CD4-positive, alpha-beta T cell (primary cell): ENCODE results near the gene C10orf71. TPM values are rescaled to one million over a fixed set of nuclear protein-coding genes. Genes with fewer than 3 reads are reported as not detected.
A peak's percentile ranks its signal among the peaks of the same experiment; 100 is the strongest.

Source experiments
- ATAC-seq: fragments of 200-7000 bp; cut with Tn5 transposase; one replicate; pipeline ENCODE4 v1.10.0; 2022; ENCODE audit warnings: mild to moderate bottlenecking; ENCODE audit not compliant: poor library complexity
- CTCF ChIA-PET: fragments of 350-600 bp; sonication (Branson Sonifier 250); formaldehyde crosslinking; loops from one replicate; lab custom pipeline; 2021; ENCODE audit warnings: antibody characterized with exemption, inconsistent platforms; lab: Charles Lee
- POLR2A ChIA-PET: fragments of 350-600 bp; sonication (Branson Sonifier 250); formaldehyde crosslinking; loops from one replicate; lab custom pipeline; 2021; ENCODE audit warnings: antibody characterized with exemption, inconsistent platforms; lab: Charles Lee
- DNase-seq, 14 experiments: peaks; one replicate each; pipeline ENCODE4 v3.0.0-alpha.2; 2013 to 2020; ENCODE audit warnings: mixed read lengths in 2 of 14
- H3K27ac ChIP-seq, 2 donors: one replicate each; pipeline versions ENCODE4 v1.5.1 to v1.7.0; 2013; ENCODE audit warnings: low read length in 2 of 2, low read depth in 1 of 2, mild to moderate bottlenecking in 1 of 2
- H3K27me3 ChIP-seq, 2 experiments: 1 replicate in 1 of 2; 2 replicates in 1 of 2; pipeline versions ENCODE4 v1.6.1 to v1.7.0; 2013; ENCODE audit warnings: low read length in 2 of 2, control low read depth in 1 of 2, mild to moderate bottlenecking in 1 of 2, moderate library complexity in 1 of 2; ENCODE audit not compliant: insufficient read depth in 2 of 2, control insufficient read depth in 1 of 2
- H3K36me3 ChIP-seq: one replicate; pipeline ENCODE4 v1.6.1; 2013; ENCODE audit warnings: low read length, control low read depth; ENCODE audit not compliant: insufficient read depth
- H3K4me1 ChIP-seq: one replicate; pipeline ENCODE4 v1.6.1; 2013; ENCODE audit warnings: low read length, control low read depth; ENCODE audit not compliant: insufficient read depth
- H3K4me3 ChIP-seq: one replicate; pipeline ENCODE4 v1.5.1; 2013; ENCODE audit warnings: mild to moderate bottlenecking, low read length, moderate library complexity
- H3K9me3 ChIP-seq, 2 experiments: 1 replicate in 1 of 2; 2 replicates in 1 of 2; pipeline versions ENCODE4 v1.6.1 to v1.7.0; 2013; ENCODE audit warnings: low read length in 2 of 2, mild to moderate bottlenecking in 2 of 2, control low read depth in 1 of 2, moderate library complexity in 1 of 2; ENCODE audit not compliant: control insufficient read depth in 1 of 2, insufficient read depth in 1 of 2
- H3K27ac Mint-ChIP-seq: one replicate; pipeline ENCODE4 v1.8.0; 2020; ENCODE audit warnings: mixed read lengths
- H3K27me3 Mint-ChIP-seq: one replicate; pipeline ENCODE4 v1.8.0; 2021; ENCODE audit warnings: mixed read lengths
- H3K36me3 Mint-ChIP-seq: one replicate; pipeline ENCODE4 v1.8.0; 2021; ENCODE audit warnings: low read depth, mixed read lengths
- H3K4me1 Mint-ChIP-seq: one replicate; pipeline ENCODE4 v1.8.0; 2021; ENCODE audit warnings: low read depth, mixed read lengths
- H3K4me3 Mint-ChIP-seq: one replicate; pipeline ENCODE4 v1.8.0; 2020; ENCODE audit warnings: mild to moderate bottlenecking, mixed read lengths
- H3K9me3 Mint-ChIP-seq: one replicate; pipeline ENCODE4 v1.8.0; 2020; ENCODE audit warnings: mixed read lengths
- intact Hi-C, 2 experiments: fragments of 100-400 bp; cut with DNase I in 1 of 2; cut with micrococcal nuclease in 1 of 2; formaldehyde crosslinking; loops; one replicate each; pipeline versions ENCODE4 v1.15.1 to v1.9.0; 2023 to 2025; cut with DNase I, micrococcal nuclease
- total RNA-seq, 174 experiments: library from RNA in 2 of 174; stranded (reverse) in 2 of 174; gene quantifications; one replicate each; pipeline ENCODE4 v1.2.3 and lab custom pipeline; 2021 to 2026
- TF ChIP-seq, protein P1 (sequence below): fragments of 200-600 bp; IDR thresholded peaks from one replicate; pipeline ENCODE4 v1.8.0; 2022; ENCODE audit warnings: antibody characterized with exemption, mild to moderate bottlenecking

Gene C10orf71
- total RNA-seq, 2 experiments from 2014 or later: not detected

DNA sequence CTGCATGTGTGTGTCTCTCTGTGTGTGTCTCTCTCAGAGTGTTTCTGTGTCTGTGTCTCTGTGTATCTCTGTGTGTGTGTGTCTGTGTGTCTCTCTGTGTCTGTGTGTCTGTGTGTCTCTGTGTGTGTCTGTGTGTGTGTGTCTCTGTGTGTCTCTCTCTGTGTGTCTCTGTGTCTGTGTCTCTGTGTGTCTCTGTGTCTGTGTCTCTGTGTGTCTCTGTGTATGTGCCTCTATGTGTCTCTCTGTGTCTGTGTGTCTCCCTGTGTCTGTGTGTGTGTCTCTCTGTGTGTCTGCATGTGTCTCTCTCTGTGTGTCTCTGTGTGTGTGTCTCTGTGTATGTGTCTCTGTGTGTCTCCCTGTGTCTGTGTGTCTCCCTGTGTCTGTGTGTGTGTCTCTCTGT is 44.8 kb upstream of the C10orf71 start:
- no peaks in the 10 kb centered on the region for H3K4me1 Mint-ChIP-seq
- ATAC-seq: no peak
- Histone ChIP-seq H3K9me3 (peaks cover 0 to 6% of the 10 kb centered on the region in 2 experiments), H3K4me3 (no peak overlapping the region), H3K27me3 (peaks cover 0 to 4% of the 10 kb centered on the region in 2 experiments), H3K4me1 (peaks cover 15% of the 10 kb centered on the region), H3K27ac (no peak overlapping the region), H3K36me3 (no peaks in the 10 kb centered on the region)
- no peaks in the 10 kb centered on the region for H3K27me3 Mint-ChIP-seq
- ChIA-PET POLR2A (no interaction called here), CTCF (no interaction called here)
- intact Hi-C loops: no loop called here
- H3K9me3 Mint-ChIP-seq: no peaks in the 10 kb centered on the region
- H3K27ac Mint-ChIP-seq: no peak overlapping the region
- no peak for DNase-seq
- no peak overlapping the region for H3K4me3 Mint-ChIP-seq
- no peaks in the 10 kb centered on the region for H3K36me3 Mint-ChIP-seq
- TF ChIP-seq, protein P1, sequence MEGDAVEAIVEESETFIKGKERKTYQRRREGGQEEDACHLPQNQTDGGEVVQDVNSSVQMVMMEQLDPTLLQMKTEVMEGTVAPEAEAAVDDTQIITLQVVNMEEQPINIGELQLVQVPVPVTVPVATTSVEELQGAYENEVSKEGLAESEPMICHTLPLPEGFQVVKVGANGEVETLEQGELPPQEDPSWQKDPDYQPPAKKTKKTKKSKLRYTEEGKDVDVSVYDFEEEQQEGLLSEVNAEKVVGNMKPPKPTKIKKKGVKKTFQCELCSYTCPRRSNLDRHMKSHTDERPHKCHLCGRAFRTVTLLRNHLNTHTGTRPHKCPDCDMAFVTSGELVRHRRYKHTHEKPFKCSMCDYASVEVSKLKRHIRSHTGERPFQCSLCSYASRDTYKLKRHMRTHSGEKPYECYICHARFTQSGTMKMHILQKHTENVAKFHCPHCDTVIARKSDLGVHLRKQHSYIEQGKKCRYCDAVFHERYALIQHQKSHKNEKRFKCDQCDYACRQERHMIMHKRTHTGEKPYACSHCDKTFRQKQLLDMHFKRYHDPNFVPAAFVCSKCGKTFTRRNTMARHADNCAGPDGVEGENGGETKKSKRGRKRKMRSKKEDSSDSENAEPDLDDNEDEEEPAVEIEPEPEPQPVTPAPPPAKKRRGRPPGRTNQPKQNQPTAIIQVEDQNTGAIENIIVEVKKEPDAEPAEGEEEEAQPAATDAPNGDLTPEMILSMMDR: no peak

DNA sequence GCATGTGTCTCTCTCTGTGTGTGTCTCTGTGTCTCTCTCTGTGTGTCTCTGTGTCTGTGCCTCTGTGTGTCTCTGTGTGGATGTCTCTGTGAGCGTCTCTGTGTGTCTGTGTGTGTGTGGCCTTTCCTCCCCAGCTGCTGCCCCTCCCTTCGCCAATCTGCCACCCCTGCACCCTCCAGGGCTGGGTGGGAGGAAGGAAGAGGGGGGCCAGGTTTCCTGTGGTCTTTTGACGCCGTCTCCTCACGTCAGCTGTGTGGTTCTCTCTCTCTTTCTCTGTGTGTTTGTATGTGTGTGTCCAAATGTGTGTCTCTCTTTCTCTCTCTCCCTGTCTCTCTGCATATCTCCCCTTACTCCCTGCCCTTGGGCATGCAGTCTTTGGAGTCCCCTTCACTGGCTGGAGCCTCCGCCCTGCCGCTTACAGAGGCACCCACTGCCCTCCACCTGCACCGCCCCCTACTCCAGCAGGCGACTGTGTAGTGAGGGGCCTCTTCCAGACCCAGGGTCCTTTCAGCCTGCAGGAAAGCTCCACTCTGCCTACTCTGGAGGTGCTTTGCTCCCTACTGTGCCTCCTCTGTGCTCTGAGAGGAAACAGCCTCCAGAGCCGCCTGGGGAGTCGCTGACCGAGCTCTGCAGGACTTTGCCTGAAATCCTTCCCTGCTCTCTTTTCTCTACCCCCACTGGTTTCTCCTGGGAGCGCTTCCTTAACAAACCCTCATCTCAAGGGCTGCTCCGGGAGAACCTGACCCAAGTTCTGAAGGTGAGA is 44.2 kb upstream of the C10orf71 start:
- TF ChIP-seq, protein P1: no peak
- ATAC-seq (no peak), DNase-seq (peak in 6 of 14 experiments; percentile 3 to 68 (median 32))
- POLR2A ChIA-PET: no interaction called here
- Mint-ChIP-seq H3K27me3 (no peaks in the 10 kb centered on the region), H3K36me3 (no peaks in the 10 kb centered on the region), H3K4me1 (no peaks in the 10 kb centered on the region), H3K27ac (no peak overlapping the region), H3K4me3 (no peak overlapping the region), H3K9me3 (no peaks in the 10 kb centered on the region)
- CTCF ChIA-PET: no interaction called here
- Histone ChIP-seq H3K4me1 (peaks cover 15% of the 10 kb centered on the region), H3K36me3 (no peaks in the 10 kb centered on the region), H3K27ac (no peak overlapping the region), H3K4me3 (no peak overlapping the region), H3K27me3 (peaks cover 0 to 4% of the 10 kb centered on the region in 2 experiments), H3K9me3 (peaks cover 0 to 6% of the 10 kb centered on the region in 2 experiments)
- intact Hi-C loops: no loop called here

DNA sequence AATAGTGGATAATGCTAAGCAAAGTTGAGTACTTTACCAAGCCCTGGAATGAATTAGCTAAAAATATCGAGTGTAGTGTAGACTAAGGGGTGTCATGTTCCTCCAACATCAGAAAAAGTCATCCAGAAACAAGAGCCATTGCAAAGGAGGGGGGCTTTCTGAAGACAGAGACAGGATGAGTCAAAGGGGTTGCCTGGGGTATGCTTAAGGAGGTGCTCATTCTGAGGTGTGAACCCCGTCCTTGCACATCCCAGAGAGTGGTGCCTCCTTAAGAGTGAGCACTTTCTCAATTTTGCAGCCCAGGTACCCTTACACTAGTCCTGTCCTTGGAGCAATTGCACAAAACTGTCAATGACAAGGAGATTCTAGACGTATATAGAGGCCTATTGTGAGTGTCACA is 43.1 kb upstream of the C10orf71 start:
- H3K9me3 Mint-ChIP-seq: no peaks in the 10 kb centered on the region
- no peak overlapping the region for H3K4me3 Mint-ChIP-seq
- H3K4me1 ChIP-seq: peaks cover 15% of the 10 kb centered on the region
- H3K27ac ChIP-seq: no peak overlapping the region
- DNase-seq (no peak), ATAC-seq (no peak)
- intact Hi-C loops: no loop called here
- TF ChIP-seq, protein P1: no peak
- ChIA-PET POLR2A (no interaction called here), CTCF (no interaction called here)
- no peak overlapping the region for H3K4me3 ChIP-seq
- H3K27me3 ChIP-seq: peaks cover 0 to 4% of the 10 kb centered on the region in 2 experiments
- H3K27ac Mint-ChIP-seq: no peak overlapping the region
- no peaks in the 10 kb centered on the region for H3K27me3 Mint-ChIP-seq
- no peaks in the 10 kb centered on the region for H3K36me3 Mint-ChIP-seq
- H3K9me3 ChIP-seq: peaks cover 0 to 6% of the 10 kb centered on the region in 2 experiments
- no peaks in the 10 kb centered on the region for H3K4me1 Mint-ChIP-seq
- no peaks in the 10 kb centered on the region for H3K36me3 ChIP-seq
